H1 (cell line): ENCODE measurements around the gene GNG7. TPM values are rescaled to one million over a fixed set of nuclear protein-coding genes. Genes with fewer than 3 reads are reported as not detected.

Source experiments
- KDM5A ChIP-seq: fragments of 200-600 bp; IDR thresholded peaks from 2 replicates; pipeline ENCODE4 v1.7.1; 2012; ENCODE audit warnings: mild to moderate bottlenecking, low read length, inconsistent platforms, mixed read lengths
- POLR2AphosphoS5 ChIP-seq: IDR thresholded peaks from 2 replicates; pipeline ENCODE4 v1.6.1; 2011; ENCODE audit warnings: low read depth, low read length
- polyA plus RNA-seq, 7 experiments: library from polyadenylated mRNA; depleted of rRNA in 3 of 7; stranded (reverse) in 5 of 7; unstranded in 2 of 7; fragments of >200 nt in 5 of 7; fragments of 200-250 nt in 2 of 7; gene quantifications; 1 replicate in 5 of 7; 2 replicates in 1 of 7; 4 replicates in 1 of 7; pipeline versions ENCODE4 v1.2.1 to v1.2.3, GENCODE V29; 2011 to 2013; ENCODE audit warnings: missing spikeins in 2 of 7, mixed read lengths in 2 of 7
- total RNA-seq: library from RNA; stranded (reverse); fragmentation: NEBNext Ultra II Directional; extraction: Animal tissue kit (Norgen Biotek cat#: 25700); gene quantifications from 2 replicates; pipeline ENCODE4 v1.2.1, GENCODE V29; 2021
- TF ChIP-seq, protein P1 (sequence below): fragments of 300-600 bp; sonication (generic); IDR thresholded peaks from 2 replicates; pipeline ENCODE4 v1.7.1; 2012; ENCODE audit warnings: low read length, moderate library complexity, mild to moderate bottlenecking, inconsistent platforms; ENCODE audit not compliant: insufficient replicate concordance

The GNG7 gene
- total and polyA plus RNA-seq, 2 of the 8 experiments (the other 6 are each of a cell fraction or from before 2014, with no cell fraction given), result 2.8 to 7.8 TPM

GRCh38 chr19:2590630-2591399 is 111.7 kb downstream of the GNG7 start (continued):
- TF ChIP-seq, protein P1, sequence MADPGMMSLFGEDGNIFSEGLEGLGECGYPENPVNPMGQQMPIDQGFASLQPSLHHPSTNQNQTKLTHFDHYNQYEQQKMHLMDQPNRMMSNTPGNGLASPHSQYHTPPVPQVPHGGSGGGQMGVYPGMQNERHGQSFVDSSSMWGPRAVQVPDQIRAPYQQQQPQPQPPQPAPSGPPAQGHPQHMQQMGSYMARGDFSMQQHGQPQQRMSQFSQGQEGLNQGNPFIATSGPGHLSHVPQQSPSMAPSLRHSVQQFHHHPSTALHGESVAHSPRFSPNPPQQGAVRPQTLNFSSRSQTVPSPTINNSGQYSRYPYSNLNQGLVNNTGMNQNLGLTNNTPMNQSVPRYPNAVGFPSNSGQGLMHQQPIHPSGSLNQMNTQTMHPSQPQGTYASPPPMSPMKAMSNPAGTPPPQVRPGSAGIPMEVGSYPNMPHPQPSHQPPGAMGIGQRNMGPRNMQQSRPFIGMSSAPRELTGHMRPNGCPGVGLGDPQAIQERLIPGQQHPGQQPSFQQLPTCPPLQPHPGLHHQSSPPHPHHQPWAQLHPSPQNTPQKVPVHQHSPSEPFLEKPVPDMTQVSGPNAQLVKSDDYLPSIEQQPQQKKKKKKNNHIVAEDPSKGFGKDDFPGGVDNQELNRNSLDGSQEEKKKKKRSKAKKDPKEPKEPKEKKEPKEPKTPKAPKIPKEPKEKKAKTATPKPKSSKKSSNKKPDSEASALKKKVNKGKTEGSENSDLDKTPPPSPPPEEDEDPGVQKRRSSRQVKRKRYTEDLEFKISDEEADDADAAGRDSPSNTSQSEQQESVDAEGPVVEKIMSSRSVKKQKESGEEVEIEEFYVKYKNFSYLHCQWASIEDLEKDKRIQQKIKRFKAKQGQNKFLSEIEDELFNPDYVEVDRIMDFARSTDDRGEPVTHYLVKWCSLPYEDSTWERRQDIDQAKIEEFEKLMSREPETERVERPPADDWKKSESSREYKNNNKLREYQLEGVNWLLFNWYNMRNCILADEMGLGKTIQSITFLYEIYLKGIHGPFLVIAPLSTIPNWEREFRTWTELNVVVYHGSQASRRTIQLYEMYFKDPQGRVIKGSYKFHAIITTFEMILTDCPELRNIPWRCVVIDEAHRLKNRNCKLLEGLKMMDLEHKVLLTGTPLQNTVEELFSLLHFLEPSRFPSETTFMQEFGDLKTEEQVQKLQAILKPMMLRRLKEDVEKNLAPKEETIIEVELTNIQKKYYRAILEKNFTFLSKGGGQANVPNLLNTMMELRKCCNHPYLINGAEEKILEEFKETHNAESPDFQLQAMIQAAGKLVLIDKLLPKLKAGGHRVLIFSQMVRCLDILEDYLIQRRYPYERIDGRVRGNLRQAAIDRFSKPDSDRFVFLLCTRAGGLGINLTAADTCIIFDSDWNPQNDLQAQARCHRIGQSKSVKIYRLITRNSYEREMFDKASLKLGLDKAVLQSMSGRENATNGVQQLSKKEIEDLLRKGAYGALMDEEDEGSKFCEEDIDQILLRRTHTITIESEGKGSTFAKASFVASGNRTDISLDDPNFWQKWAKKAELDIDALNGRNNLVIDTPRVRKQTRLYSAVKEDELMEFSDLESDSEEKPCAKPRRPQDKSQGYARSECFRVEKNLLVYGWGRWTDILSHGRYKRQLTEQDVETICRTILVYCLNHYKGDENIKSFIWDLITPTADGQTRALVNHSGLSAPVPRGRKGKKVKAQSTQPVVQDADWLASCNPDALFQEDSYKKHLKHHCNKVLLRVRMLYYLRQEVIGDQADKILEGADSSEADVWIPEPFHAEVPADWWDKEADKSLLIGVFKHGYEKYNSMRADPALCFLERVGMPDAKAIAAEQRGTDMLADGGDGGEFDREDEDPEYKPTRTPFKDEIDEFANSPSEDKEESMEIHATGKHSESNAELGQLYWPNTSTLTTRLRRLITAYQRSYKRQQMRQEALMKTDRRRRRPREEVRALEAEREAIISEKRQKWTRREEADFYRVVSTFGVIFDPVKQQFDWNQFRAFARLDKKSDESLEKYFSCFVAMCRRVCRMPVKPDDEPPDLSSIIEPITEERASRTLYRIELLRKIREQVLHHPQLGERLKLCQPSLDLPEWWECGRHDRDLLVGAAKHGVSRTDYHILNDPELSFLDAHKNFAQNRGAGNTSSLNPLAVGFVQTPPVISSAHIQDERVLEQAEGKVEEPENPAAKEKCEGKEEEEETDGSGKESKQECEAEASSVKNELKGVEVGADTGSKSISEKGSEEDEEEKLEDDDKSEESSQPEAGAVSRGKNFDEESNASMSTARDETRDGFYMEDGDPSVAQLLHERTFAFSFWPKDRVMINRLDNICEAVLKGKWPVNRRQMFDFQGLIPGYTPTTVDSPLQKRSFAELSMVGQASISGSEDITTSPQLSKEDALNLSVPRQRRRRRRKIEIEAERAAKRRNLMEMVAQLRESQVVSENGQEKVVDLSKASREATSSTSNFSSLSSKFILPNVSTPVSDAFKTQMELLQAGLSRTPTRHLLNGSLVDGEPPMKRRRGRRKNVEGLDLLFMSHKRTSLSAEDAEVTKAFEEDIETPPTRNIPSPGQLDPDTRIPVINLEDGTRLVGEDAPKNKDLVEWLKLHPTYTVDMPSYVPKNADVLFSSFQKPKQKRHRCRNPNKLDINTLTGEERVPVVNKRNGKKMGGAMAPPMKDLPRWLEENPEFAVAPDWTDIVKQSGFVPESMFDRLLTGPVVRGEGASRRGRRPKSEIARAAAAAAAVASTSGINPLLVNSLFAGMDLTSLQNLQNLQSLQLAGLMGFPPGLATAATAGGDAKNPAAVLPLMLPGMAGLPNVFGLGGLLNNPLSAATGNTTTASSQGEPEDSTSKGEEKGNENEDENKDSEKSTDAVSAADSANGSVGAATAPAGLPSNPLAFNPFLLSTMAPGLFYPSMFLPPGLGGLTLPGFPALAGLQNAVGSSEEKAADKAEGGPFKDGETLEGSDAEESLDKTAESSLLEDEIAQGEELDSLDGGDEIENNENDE, result no peak
- no peak for TF ChIP-seq POLR2AphosphoS5
- TF ChIP-seq KDM5A, result no peak
